Kidney (tissue), 14 donors: Measurements from ENCODE around the gene HOXC13. TPM values are rescaled to one million over a fixed set of nuclear protein-coding genes. Genes with fewer than 3 reads are reported as not detected.

Experiments used
- DNase-seq, 5 donors: peaks; one replicate each; pipeline ENCODE4 v3.0.0-alpha.2; 2013 to 2020
- FAIRE-seq: peaks from 2 replicates; lab custom pipeline; 2012; peaks lifted over from hg19 to GRCh38; lab: Jason Lieb, UNC
- H3K27ac ChIP-seq, 2 donors: one replicate each; pipeline ENCODE4 v1.7.0; 2013; ENCODE audit warnings: low read depth in 2 of 2, low read length in 2 of 2, inconsistent platforms in 1 of 2
- H3K27me3 ChIP-seq: one replicate; pipeline ENCODE4 v1.7.1; 2013; ENCODE audit warnings: low read length, inconsistent platforms; ENCODE audit not compliant: control insufficient read depth, insufficient read depth
- H3K36me3 ChIP-seq, 3 donors: one replicate each; pipeline versions ENCODE4 v1.7.0 to v1.7.1; 2013; ENCODE audit warnings: low read length in 3 of 3, control low read depth in 1 of 3, inconsistent platforms in 1 of 3; ENCODE audit not compliant: insufficient read depth in 3 of 3, control insufficient read depth in 2 of 3
- H3K4me1 ChIP-seq, 3 donors: one replicate each; pipeline versions ENCODE4 v1.7.0 to v1.7.1; 2013; ENCODE audit warnings: low read length in 3 of 3, inconsistent platforms in 1 of 3, low read depth in 1 of 3; ENCODE audit not compliant: control insufficient read depth in 2 of 3, insufficient read depth in 2 of 3
- H3K4me3 ChIP-seq, 3 donors: one replicate each; pipeline versions ENCODE4 v1.7.0 to v1.8.1; 2013; ENCODE audit warnings: low read length in 3 of 3, control low read depth in 1 of 3, inconsistent platforms in 1 of 3
- H3K9ac ChIP-seq, 3 donors: one replicate each; pipeline versions ENCODE4 v1.7.0 to v1.7.1; 2013; ENCODE audit warnings: low read length in 3 of 3, control low read depth in 1 of 3, inconsistent platforms in 1 of 3
- H3K9me3 ChIP-seq, 3 donors: one replicate each; pipeline versions ENCODE4 v1.7.0 to v1.7.1; 2013; ENCODE audit warnings: low read length in 3 of 3, control low read depth in 1 of 3, inconsistent platforms in 1 of 3; ENCODE audit not compliant: control insufficient read depth in 2 of 3, insufficient read depth in 1 of 3
- intact Hi-C: fragments of 100-400 bp; cut with DNase I; formaldehyde crosslinking; loops from one replicate; pipeline ENCODE4 v1.11.1; 2022
- microRNA-seq: library from miRNA; unstranded; fragments of <30 nt; microRNA quantifications from one replicate; pipeline ENCODE4 v1.2.0, GENCODE V29; 2020
- polyA plus RNA-seq: library from polyadenylated mRNA; stranded (reverse); fragments of 350-450 nt; fragmentation: Illumina TruSeq; extraction: RNeasy Lipid Tissue Mini Kit (QIAGEN cat#74804); gene quantifications from one replicate; pipeline ENCODE4 v1.2.3, GENCODE V29; 2014; ENCODE audit warnings: low read depth, low replicate concordance; ENCODE audit not compliant: insufficient read depth
- total RNA-seq: library from RNA; stranded (reverse); fragmentation: NEBNext Ultra II Directional; extraction: Animal tissue kit (Norgen Biotek cat#: 25700); gene quantifications from one replicate; pipeline ENCODE4 v1.2.1, GENCODE V29; 2021
- TF ChIP-seq, protein P1 (sequence below): IDR thresholded peaks from 3 replicates; pipeline ENCODE4 v1.5.1; 2012; ENCODE audit warnings: mild to moderate bottlenecking, moderate library complexity, borderline replicate concordance; ENCODE audit not compliant: insufficient read depth; ENCODE audit errors: extremely low read depth
- donor health status: control.
- donor health status: control.
- donor health status: control.
- donor health status: control.
- donor health status: control.
- donor health status: DM: yes; HTN: yes; CAD: no.
- donor health status: Normal renal cell carcinoma (clear cell type).

HOXC13 gene
- total and polyA plus RNA-seq, 2 donors from 2014 or later, result not detected

- intact Hi-C loops, result no loop called here
- Histone ChIP-seq H3K36me3 (no peaks in the 10 kb centered on the region), H3K4me1 (peaks cover 0 to 22% (median 18%) of the 10 kb centered on the region in 3 donors), H3K9ac (peak overlapping the region; percentile 71 to 95 (median 72)), H3K4me3 (peak overlapping the region; percentile 67 to 88 (median 75)), H3K27me3 (peaks cover 3% of the 10 kb centered on the region), H3K27ac (peak overlapping the region; percentile 87 to 93), H3K9me3 (no peaks in the 10 kb centered on the region)
- TF ChIP-seq, protein P1, sequence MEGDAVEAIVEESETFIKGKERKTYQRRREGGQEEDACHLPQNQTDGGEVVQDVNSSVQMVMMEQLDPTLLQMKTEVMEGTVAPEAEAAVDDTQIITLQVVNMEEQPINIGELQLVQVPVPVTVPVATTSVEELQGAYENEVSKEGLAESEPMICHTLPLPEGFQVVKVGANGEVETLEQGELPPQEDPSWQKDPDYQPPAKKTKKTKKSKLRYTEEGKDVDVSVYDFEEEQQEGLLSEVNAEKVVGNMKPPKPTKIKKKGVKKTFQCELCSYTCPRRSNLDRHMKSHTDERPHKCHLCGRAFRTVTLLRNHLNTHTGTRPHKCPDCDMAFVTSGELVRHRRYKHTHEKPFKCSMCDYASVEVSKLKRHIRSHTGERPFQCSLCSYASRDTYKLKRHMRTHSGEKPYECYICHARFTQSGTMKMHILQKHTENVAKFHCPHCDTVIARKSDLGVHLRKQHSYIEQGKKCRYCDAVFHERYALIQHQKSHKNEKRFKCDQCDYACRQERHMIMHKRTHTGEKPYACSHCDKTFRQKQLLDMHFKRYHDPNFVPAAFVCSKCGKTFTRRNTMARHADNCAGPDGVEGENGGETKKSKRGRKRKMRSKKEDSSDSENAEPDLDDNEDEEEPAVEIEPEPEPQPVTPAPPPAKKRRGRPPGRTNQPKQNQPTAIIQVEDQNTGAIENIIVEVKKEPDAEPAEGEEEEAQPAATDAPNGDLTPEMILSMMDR, result no peak
- DNase-seq (peak; percentile 74 to 93 (median 82)), FAIRE-seq (no peak)
Observed at GRCh38 chr12:53995378-53996239, 57.0 kb downstream of the HOXC13 start.

Small RNAs within 50 kb of the gene (microRNA-seq; reads per million reads assigned to microRNA genes)
- 1,531 reads per million, percentile 82 among the genes with 10 or more reads in this experiment for gene MIR196A2

Other genes with a start within 250 kb of the HOXC13 start
- gene CALCOCO1, start 211.4 kb upstream of the HOXC13 start, total RNA-seq, result 109 TPM
- 82.2 TPM for gene CALCOCO1, start 211.4 kb upstream of the HOXC13 start, polyA plus RNA-seq
- gene CISTR, start 186.9 kb upstream of the HOXC13 start, total RNA-seq, result not detected
- gene CISTR, start 186.9 kb upstream of the HOXC13 start, polyA plus RNA-seq, result not detected
- gene HOXC12, start 16.1 kb downstream of the HOXC13 start, total RNA-seq, result not detected
- not detected for gene HOXC12, start 16.1 kb downstream of the HOXC13 start, polyA plus RNA-seq
- 1.4 TPM for gene HOXC11, start 34.3 kb downstream of the HOXC13 start, total RNA-seq
- gene HOXC11, start 34.3 kb downstream of the HOXC13 start, polyA plus RNA-seq, result 0.75 TPM
- 0.76 TPM for gene HOTAIR, start 36.1 kb downstream of the HOXC13 start, total RNA-seq
- 0.52 TPM for gene HOTAIR, start 36.1 kb downstream of the HOXC13 start, polyA plus RNA-seq
- 50.7 TPM for gene HOXC10, start 46.3 kb downstream of the HOXC13 start, total RNA-seq
- gene HOXC10, start 46.3 kb downstream of the HOXC13 start, polyA plus RNA-seq, result 49.7 TPM
- gene HOXC9, start 61.3 kb downstream of the HOXC13 start, total RNA-seq, result 16.5 TPM
- gene HOXC9, start 61.3 kb downstream of the HOXC13 start, polyA plus RNA-seq, result 11.7 TPM
- 9.0 TPM for gene HOXC8, start 70.2 kb downstream of the HOXC13 start, total RNA-seq
- 2.1 TPM for gene HOXC8, start 70.2 kb downstream of the HOXC13 start, polyA plus RNA-seq
- 22.0 TPM for gene HOXC6, start 89.6 kb downstream of the HOXC13 start, total RNA-seq
- gene HOXC6, start 89.6 kb downstream of the HOXC13 start, polyA plus RNA-seq, result 11.4 TPM
- gene HOXC5, start 94.2 kb downstream of the HOXC13 start, total RNA-seq, result 4.8 TPM
- gene HOXC5, start 94.2 kb downstream of the HOXC13 start, polyA plus RNA-seq, result 0.24 TPM
- 24.5 TPM for gene HOXC4, start 115.0 kb downstream of the HOXC13 start, total RNA-seq
- gene HOXC4, start 115.0 kb downstream of the HOXC13 start, polyA plus RNA-seq, result 13.9 TPM